B cell (primary cell): ENCODE results near the gene STRIP1. TPM values are rescaled to one million over a fixed set of nuclear protein-coding genes. Genes with fewer than 3 reads are reported as not detected.

ENCODE experiments used
- ATAC-seq: fragments of 200-7000 bp; cut with Tn5 transposase; one replicate; pipeline ENCODE4 v1.10.0; 2021; ENCODE audit warnings: low read depth, mild to moderate bottlenecking, moderate number of reproducible peaks, moderate library complexity
- CTCF ChIA-PET: fragments of 350-600 bp; sonication (Branson Sonifier 250); formaldehyde crosslinking; loops from one replicate; lab custom pipeline; 2021; ENCODE audit warnings: antibody characterized with exemption, inconsistent platforms; lab: Charles Lee
- POLR2A ChIA-PET: fragments of 350-600 bp; sonication (Branson Sonifier 250); formaldehyde crosslinking; loops from one replicate; lab custom pipeline; 2021; ENCODE audit warnings: antibody characterized with exemption; lab: Charles Lee
- DNase-seq: peaks from one replicate; pipeline ENCODE4 v3.0.0; 2013
- H2AFZ ChIP-seq: 2 replicates; pipeline ENCODE4 v1.6.1; 2012; ENCODE audit warnings: mild to moderate bottlenecking, low read depth, low read length; ENCODE audit not compliant: insufficient read depth, poor library complexity, severe bottlenecking
- H3K27ac ChIP-seq, 2 donors: 1 replicate in 1 of 2; 2 replicates in 1 of 2; pipeline ENCODE4 v1.5.1; 2012 to 2013; ENCODE audit warnings: low read length in 2 of 2, mild to moderate bottlenecking in 2 of 2, moderate library complexity in 1 of 2
- H3K27me3 ChIP-seq, 4 experiments: fragments of 200-600 bp in 1 of 4; sonication (generic) in 1 of 4; replicated peaks in 1 of 4; 1 replicate in 2 of 4; 2 replicates in 2 of 4; pipeline versions ENCODE4 v1.6.1 to v1.7.0; 2013 to 2016; ENCODE audit warnings: low read length in 3 of 4, mild to moderate bottlenecking in 2 of 4, mixed read lengths in 1 of 4, moderate library complexity in 1 of 4; ENCODE audit not compliant: insufficient read depth in 4 of 4, control insufficient read depth in 3 of 4; ENCODE audit errors: control extremely low read depth in 1 of 4
- H3K36me3 ChIP-seq, 2 experiments: replicated peaks in 1 of 2; 1 replicate in 1 of 2; 2 replicates in 1 of 2; pipeline versions ENCODE4 v1.6.1 to v1.7.1; 2013; ENCODE audit warnings: low read length in 1 of 2; ENCODE audit not compliant: insufficient read depth in 2 of 2, control insufficient read depth in 1 of 2; ENCODE audit errors: control extremely low read depth in 1 of 2, extremely low read depth in 1 of 2
- H3K4me1 ChIP-seq, 2 donors: fragments of 200-600 bp in 1 of 2; sonication (generic) in 1 of 2; 1 replicate in 1 of 2; 2 replicates in 1 of 2; pipeline versions ENCODE4 v1.5.1 to v1.6.1; 2013 to 2017; ENCODE audit warnings: low read length in 2 of 2; ENCODE audit not compliant: control insufficient read depth in 2 of 2, insufficient read depth in 2 of 2
- H3K4me2 ChIP-seq: replicated peaks from 2 replicates; pipeline ENCODE3; 2012; ENCODE audit warnings: mild to moderate bottlenecking, low read depth, low read length; ENCODE audit not compliant: poor library complexity, severe bottlenecking
- H3K4me3 ChIP-seq, 5 experiments: fragments of 200-600 bp in 1 of 5; sonication (generic) in 1 of 5; 1 replicate in 3 of 5; 2 replicates in 2 of 5; pipeline versions ENCODE4 v1.5.1 to v1.7.0; 2011 to 2016; ENCODE audit warnings: low read length in 4 of 5, mild to moderate bottlenecking in 4 of 5, low read depth in 2 of 5, control low read depth in 1 of 5, moderate library complexity in 1 of 5; ENCODE audit not compliant: insufficient read depth in 1 of 5; ENCODE audit errors: control extremely low read depth in 1 of 5, extremely low read depth in 1 of 5
- H3K79me2 ChIP-seq: fragments of 200-600 bp; sonication (generic); one replicate; pipeline ENCODE4 v1.6.0; 2016; ENCODE audit warnings: low read length; ENCODE audit not compliant: control insufficient read depth, insufficient read depth
- H3K9ac ChIP-seq: fragments of 200-600 bp; sonication (generic); 2 replicates; pipeline ENCODE4 v1.6.1; 2017; ENCODE audit warnings: mild to moderate bottlenecking, low read length, moderate library complexity
- H3K9me3 ChIP-seq, 3 donors: one replicate each; pipeline versions ENCODE4 v1.6.1 to v1.7.1; 2013; ENCODE audit warnings: low read length in 2 of 3; ENCODE audit not compliant: control insufficient read depth in 2 of 3, insufficient read depth in 1 of 3; ENCODE audit errors: control extremely low read depth in 1 of 3
- H4K20me1 ChIP-seq: 2 replicates; pipeline ENCODE4 v1.6.0; 2012; ENCODE audit warnings: mild to moderate bottlenecking, low read length; ENCODE audit not compliant: insufficient read depth, control insufficient read depth, poor library complexity, severe bottlenecking
- H3K27ac Mint-ChIP-seq: one replicate; pipeline ENCODE4 v1.8.0; 2021; ENCODE audit warnings: mixed read lengths
- H3K27me3 Mint-ChIP-seq: one replicate; pipeline ENCODE4 v1.8.0; 2021; ENCODE audit warnings: mixed read lengths
- H3K4me1 Mint-ChIP-seq: one replicate; pipeline ENCODE4 v1.8.0; 2021; ENCODE audit warnings: mixed read lengths
- H3K4me3 Mint-ChIP-seq: one replicate; pipeline ENCODE4 v1.8.0; 2021; ENCODE audit warnings: mixed read lengths
- H3K9me3 Mint-ChIP-seq: one replicate; pipeline ENCODE4 v1.8.0; 2022; ENCODE audit warnings: mixed read lengths; ENCODE audit not compliant: insufficient read depth
- EZH2 ChIP-seq: IDR thresholded peaks from 2 replicates; pipeline ENCODE4 v1.6.1; 2012; ENCODE audit warnings: borderline replicate concordance, low read depth, mild to moderate bottlenecking, moderate library complexity, low read length; ENCODE audit not compliant: insufficient read depth, poor library complexity, severe bottlenecking
- WGBS: methylation state at CpG from one replicate; pipeline ENCODE4 v1.1.5; 2013; ENCODE audit warnings: missing lambda C conversion rate; ENCODE audit not compliant: insufficient coverage; 5-methylcytosine and 5-hydroxymethylcytosine counted together
- intact Hi-C: fragments of 100-400 bp; cut with micrococcal nuclease; formaldehyde crosslinking; loops from one replicate; pipeline ENCODE4 v1.10.0; 2022
- polyA plus RNA-seq: library from polyadenylated mRNA; depleted of rRNA; stranded (reverse); fragments of >200 nt; gene quantifications from 2 replicates; pipeline ENCODE4 v1.2.3, GENCODE V29; 2012
- total RNA-seq, 2 donors: library from RNA; stranded (reverse); fragments of 120-200 nt in 1 of 2; gene quantifications; 1 replicate in 1 of 2; 2 replicates in 1 of 2; pipeline versions ENCODE4 v1.2.3 to v1.2.4, GENCODE V29; 2013 to 2022
- TF ChIP-seq, protein P1 (sequence below): fragments of 200-600 bp; IDR thresholded peaks from one replicate; pipeline ENCODE4 v1.8.0; 2022; ENCODE audit warnings: antibody characterized with exemption, mild to moderate bottlenecking

Gene STRIP1
- total and polyA plus RNA-seq, 2 donors (not counting 1 experiment from before 2014, with no cell fraction given), result 41.5 to 105 TPM

DNA sequence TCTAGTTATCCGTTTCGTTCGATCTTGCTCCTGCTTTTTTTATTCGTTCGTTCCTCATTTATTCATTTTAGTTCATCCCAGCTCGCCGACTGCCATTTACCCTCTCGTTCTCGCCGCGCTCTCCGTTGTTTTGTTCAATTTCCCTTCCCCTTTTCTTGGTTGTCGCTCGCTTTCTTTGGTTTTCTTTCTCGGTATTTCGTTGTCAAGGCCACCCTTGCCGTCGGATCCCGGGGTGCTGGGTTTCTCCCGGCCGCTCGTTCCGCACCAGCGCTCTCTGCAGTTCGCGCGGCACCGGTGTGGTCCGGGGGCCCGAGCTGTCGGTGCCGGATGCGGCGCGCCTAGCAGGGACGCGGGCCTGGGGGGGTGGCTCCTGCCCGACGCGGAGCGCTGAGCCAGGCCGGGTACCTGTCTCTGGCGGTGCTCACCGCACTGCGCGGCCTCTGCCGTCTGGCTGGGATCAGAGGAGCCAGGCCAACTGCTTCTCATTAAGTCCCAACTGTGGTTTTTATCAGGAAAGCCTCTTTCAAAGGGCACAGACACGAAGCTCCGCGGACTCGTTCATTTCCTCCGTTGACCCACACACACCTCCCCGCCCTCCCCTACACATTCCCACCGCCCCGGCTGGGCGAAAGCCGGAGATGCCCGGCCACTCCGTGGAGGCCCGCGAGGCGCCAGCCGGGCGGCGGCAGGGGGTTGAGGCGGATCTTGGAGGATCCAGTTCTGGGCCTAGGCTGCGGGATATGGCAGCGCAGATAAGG is 34.4 kb downstream of the STRIP1 start:
- WGBS, result 6% methylated on average over 67 of the region's 68 CpGs
- H3K36me3 ChIP-seq, result no peaks in the 10 kb centered on the region
- peaks cover 0 to 64% (median 44%) of the 10 kb centered on the region in 4 experiments for H3K27me3 ChIP-seq
- CTCF ChIA-PET, result interaction anchor here (0.5 to 1.4 kb wide), 3 partner anchors 9 to 19 kb away, joined by 3 to 4 read pairs (median 4); no protein-coding TSS in a partner anchor
- peaks cover 34 to 40% of the 10 kb centered on the region in 2 donors for H3K4me1 ChIP-seq
- H3K27ac ChIP-seq, result no peak overlapping the region
- peaks cover 4% of the 10 kb centered on the region for H4K20me1 ChIP-seq
- ATAC-seq (peak; percentile 47), DNase-seq (peak; percentile 78)
- intact Hi-C loops, result loop anchor here (2.0 kb wide), 1 partner anchor 14 kb away; no protein-coding TSS in a partner anchor
- Mint-ChIP-seq H3K27me3 (peaks cover 62% of the 10 kb centered on the region), H3K4me1 (peaks cover 25% of the 10 kb centered on the region), H3K9me3 (no peaks in the 10 kb centered on the region), H3K4me3 (peak overlapping the region; percentile 94), H3K27ac (peak overlapping the region; percentile 71)
- no peaks in the 10 kb centered on the region for H3K79me2 ChIP-seq
- H3K9ac ChIP-seq, result peak overlapping the region; percentile 35
- peak overlapping the region; percentile 53 for H2AFZ ChIP-seq
- peak; percentile 72 for TF ChIP-seq EZH2
- TF ChIP-seq, protein P1, sequence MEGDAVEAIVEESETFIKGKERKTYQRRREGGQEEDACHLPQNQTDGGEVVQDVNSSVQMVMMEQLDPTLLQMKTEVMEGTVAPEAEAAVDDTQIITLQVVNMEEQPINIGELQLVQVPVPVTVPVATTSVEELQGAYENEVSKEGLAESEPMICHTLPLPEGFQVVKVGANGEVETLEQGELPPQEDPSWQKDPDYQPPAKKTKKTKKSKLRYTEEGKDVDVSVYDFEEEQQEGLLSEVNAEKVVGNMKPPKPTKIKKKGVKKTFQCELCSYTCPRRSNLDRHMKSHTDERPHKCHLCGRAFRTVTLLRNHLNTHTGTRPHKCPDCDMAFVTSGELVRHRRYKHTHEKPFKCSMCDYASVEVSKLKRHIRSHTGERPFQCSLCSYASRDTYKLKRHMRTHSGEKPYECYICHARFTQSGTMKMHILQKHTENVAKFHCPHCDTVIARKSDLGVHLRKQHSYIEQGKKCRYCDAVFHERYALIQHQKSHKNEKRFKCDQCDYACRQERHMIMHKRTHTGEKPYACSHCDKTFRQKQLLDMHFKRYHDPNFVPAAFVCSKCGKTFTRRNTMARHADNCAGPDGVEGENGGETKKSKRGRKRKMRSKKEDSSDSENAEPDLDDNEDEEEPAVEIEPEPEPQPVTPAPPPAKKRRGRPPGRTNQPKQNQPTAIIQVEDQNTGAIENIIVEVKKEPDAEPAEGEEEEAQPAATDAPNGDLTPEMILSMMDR, result no peak
- POLR2A ChIA-PET, result interaction anchor here (1.4 kb wide), 1 partner anchor 10 kb away, joined by 6 read pairs; no protein-coding TSS in a partner anchor
- peak overlapping the region; percentile 81 for H3K4me2 ChIP-seq
- peak overlapping the region; percentile 9 to 61 (median 47) for H3K4me3 ChIP-seq
- peaks cover 0 to 35% (median 0%) of the 10 kb centered on the region in 3 donors for H3K9me3 ChIP-seq
